Activated CD4-positive, alpha-beta T cell treated with anti-CD3 and anti-CD28 coated beads, Interleukin-2, amount 50 U/mL, for 48 hours (primary cell): Measurements from ENCODE around the gene EEF2K.
A peak's percentile ranks its signal among the peaks of the same experiment; 100 is the strongest.

Source experiments
- DNase-seq, 2 experiments: peaks; one replicate each; pipeline ENCODE4 v3.0.0-alpha.2; 2020

EEF2K gene

GRCh38 chr16:22320572-22321339 lies 114.7 kb downstream of the EEF2K start:
- DNase-seq = no peak

GRCh38 chr16:22321340-22322001 lies 115.4 kb downstream of the EEF2K start:
- peak; percentile 67 to 69 for DNase-seq

- no peak for DNase-seq
Measured at GRCh38 chr16:22322021-22322471, 116.0 kb downstream of the EEF2K start.

GRCh38 chr16:22322741-22323140 lies 116.7 kb downstream of the EEF2K start:
- no peak for DNase-seq

DNA sequence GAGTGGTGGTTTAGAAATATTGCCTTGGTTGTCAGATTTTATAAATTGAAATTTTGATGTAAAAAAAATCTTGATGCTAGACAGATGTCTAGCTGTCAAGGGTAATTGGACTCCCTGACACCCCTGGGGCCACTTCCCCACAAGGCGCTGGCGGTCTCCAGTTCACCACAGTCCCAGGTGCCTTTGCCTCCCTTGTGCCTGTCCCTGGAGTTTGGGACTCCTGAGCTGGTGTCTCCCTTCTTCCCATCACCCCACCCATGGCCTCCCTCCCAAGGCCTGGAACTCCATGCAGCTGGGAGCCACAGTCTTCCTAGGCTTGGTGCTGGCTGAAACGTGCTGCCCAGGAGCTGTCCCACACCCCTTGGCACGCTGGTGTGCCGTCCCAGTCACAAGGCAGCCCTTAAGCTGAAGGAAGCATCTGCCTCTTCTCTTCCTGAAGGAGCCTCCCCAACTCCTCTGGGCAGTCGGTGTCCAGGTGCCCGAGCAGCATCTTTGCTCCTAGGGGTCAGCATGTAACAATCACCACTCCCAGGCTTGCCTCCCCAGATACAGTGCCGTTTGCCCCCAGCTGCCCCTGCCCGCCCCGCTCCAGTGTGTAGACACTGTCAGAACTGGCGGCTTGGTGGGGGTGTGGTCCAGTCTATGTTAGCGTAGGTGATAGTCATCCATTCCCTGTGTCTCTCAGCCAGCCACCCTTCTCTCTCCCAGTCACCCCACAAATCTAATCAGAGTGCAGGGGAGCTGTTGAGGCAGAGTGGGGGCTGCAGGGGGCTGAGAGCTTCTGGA lies 117.3 kb downstream of the EEF2K start:
- DNase-seq = no peak

GRCh38 chr16:22323959-22324786 lies 118.1 kb downstream of the EEF2K start:
- no peak for DNase-seq

DNA sequence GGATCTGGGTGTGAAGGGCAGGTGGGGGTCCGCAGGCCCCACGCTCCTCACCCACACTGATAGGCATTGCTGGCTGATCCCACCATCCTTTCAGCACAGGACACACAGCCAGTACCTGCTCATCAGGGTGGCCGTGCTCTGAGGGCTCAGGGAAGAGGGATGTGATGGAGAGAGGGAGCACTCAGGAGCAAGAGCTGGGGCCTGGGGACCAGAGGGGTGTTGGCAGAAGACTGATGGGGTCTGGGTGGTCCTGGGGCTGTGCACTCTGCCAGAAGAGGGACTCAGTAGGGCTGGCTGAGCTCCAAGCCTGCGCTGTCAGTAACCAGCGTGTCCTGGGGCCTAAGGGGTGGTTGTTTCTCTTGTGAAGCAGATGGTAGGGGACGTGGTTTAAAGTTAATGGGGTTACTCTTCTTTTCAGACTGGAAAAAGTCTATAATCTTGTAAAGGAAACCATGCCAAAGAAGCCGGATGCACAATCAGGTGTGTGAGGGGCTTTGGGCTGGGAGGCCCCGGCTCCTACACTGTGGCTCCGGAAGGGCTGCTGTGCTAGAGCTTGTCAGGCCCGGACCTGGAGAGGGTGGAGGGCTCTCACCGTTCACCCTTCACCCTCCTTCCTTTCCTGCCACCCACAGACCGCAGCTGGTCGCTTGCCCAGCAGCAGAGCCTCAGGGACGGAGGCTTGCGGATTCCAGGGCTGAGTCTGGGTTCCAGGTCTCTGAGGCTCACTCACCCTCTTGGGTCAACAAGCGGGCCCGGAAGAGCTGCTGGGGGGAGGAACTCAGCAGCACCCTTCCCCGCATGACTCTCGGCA lies 118.9 kb downstream of the EEF2K start:
- DNase-seq = no peak

DNA sequence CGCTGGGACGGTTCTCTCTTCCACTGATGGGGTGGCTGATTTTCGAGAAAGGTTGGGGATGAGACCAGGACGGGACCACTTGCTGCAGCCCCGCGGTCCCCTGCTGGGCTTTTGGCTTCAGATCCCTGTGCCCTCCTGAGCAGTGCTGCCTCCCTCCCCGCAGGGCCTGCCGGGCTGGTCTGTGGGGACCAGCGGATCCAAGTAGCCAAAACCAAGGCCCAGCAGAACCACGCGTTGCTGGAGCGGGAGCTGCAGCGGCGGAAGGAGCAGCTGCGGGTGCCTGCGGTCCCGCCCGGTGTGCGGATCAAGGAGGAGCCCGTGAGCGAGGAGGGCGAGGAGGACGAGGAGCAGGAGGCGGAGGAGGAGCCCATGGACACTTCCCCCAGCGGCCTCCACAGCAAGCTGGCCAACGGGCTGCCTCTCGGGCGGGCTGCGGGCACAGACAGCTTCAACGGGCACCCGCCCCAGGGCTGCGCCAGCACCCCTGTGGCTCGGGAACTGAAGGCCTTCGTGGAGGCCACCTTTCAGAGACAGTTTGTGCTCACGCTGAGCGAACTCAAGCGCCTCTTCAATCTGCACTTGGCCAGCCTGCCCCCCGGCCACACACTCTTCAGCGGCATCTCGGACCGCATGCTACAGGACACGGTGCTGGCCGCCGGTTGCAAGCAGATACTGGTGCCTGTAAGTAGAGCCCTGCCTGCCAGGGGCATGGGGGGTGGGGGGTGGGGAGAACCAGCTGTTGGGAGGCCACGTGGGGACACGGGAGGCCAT lies 119.7 kb downstream of the EEF2K start:
- DNase-seq = no peak

GRCh38 chr16:22326369-22326652 lies 120.2 kb downstream of the EEF2K start:
- no peak for DNase-seq

DNA sequence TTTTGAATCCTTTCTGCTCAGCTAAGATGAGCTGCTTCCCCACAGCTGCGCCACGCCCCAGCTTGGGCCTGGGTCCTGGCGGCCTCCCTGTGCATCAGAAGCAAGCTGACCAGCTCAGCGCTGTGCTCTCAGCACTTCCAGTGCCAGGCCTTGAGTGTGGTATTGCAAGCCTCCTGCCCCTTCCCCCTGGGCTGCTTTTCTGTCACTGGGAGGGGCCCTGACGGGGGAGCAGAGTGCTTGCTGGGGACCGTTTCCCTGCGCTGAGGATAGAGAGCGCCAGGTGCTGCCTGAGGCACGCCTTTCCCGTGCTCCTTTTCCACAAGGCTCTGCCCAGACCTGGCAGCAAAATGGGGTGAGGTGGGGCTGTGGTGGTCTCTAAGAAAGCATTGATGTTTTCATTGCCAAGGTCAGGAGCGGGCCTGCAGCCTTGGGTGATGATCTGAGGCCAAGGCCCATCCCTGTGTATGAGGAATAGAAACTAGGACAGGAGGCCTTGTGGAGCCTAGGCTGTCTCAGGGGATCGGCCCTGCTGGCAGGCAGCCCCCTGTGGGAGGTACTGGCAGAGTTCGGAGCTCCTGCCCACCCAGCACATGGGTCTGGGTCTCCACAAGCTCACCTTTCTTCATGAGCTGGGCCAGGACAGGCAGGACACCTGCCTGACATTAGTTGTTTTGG lies 120.8 kb downstream of the EEF2K start:
- DNase-seq = no peak

DNA sequence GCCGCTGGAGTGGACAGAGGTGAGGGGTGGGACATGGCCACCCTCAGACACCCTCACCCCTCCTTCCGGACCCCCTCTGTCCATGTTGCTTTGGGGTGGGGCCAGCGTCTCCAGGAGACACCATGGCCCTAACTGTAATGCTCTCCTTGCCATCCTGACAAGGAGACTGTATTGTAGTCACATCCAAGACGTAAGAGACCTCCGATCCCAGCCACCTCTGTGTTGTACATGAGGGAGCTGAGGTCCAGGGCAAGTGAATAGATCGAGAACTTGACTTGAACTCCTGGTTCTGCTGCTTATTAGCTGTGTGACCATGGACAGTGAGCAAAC lies 121.3 kb downstream of the EEF2K start:
- DNase-seq = no peak

DNA sequence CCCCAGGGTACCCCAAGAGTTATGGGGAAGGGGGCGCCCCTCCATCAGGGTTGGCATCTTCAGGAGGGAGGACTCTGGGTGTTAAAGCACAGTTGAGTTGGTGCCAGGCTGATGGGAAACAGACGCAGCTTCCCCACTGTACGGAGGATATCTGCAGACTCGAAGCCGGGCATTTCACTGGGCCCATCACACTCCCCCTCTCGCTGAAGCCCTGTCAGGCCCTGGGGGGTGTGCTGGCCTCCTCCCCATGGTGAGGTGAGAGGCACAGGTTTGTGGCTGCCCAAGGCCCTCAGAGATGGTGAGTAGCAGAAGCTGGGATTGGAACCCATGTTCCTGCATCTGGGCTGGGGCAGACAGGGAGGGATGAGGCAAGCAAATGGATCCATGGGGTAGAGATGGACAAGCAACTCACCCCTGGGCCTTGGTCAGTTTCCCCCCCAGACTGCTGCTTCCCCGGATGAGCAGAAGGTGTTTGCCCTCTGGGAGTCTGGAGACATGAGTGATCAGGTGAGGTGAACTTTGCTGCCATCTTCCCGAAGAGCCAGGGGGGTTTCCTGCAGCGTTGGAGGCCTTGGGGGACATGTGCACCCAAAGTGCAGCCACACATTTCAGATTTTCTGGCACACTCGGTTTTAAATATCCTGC lies 122.1 kb downstream of the EEF2K start:
- no peak for DNase-seq

DNA sequence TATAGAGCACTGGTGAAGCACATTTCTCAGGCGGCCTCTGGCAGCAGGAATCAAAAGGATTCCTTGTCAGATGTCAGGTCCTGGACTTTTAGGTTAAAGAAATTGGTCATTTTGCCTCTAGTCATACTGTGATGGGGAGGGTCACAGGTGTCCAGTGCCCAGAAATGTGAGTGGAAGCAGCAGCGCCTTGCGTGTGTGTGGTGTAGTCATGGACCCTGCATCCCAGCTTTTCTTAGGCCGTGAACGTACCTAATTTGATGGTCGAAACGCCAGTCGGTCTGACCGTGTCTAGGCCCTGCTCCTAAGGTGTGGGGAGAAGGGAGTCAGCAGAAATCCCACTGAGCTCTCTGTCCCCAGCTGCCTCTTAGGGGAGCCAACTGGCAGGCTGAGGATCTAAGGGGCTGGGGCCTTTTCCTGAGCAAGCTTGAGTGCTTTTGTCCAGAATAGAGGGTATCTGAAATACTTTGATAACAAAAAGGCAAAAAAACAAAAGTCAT lies 123.2 kb downstream of the EEF2K start:
- no peak for DNase-seq

- DNase-seq = no peak
Measured at GRCh38 chr16:22330326-22330725, 124.2 kb downstream of the EEF2K start.

GRCh38 chr16:22333457-22333994 lies 127.4 kb downstream of the EEF2K start:
- no peak for DNase-seq

- DNase-seq = no peak
Measured at GRCh38 chr16:22335668-22336246, 129.7 kb downstream of the EEF2K start.

GRCh38 chr16:22336581-22336980 lies 130.5 kb downstream of the EEF2K start:
- no peak for DNase-seq

GRCh38 chr16:22337045-22337444 lies 131.0 kb downstream of the EEF2K start:
- no peak for DNase-seq

GRCh38 chr16:22337849-22338635 lies 132.0 kb downstream of the EEF2K start:
- DNase-seq = no peak
